Trophoblast cell (in vitro differentiated cells and primary cell): Measurements from ENCODE around the gene SERPINA1.

Experiments used
- DNase-seq, 2 donors: peaks; one replicate each; pipeline ENCODE4 v3.0.0-alpha.2; 2016
- H2AFZ ChIP-seq: 2 replicates; pipeline ENCODE4 v1.6.1; 2013; ENCODE audit warnings: low read length, moderate library complexity, mild to moderate bottlenecking; ENCODE audit not compliant: insufficient read depth, poor library complexity
- H2AK5ac ChIP-seq: 2 replicates; pipeline ENCODE4 v1.6.1; 2013; ENCODE audit warnings: mild to moderate bottlenecking, low read length
- H2BK120ac ChIP-seq: 2 replicates; pipeline ENCODE4 v1.6.1; 2013; ENCODE audit warnings: low read length, mild to moderate bottlenecking, moderate library complexity; ENCODE audit not compliant: insufficient read depth, poor library complexity
- H2BK12ac ChIP-seq: 2 replicates; pipeline ENCODE4 v1.6.1; 2013; ENCODE audit warnings: mild to moderate bottlenecking, low read length, moderate library complexity
- H2BK5ac ChIP-seq: 2 replicates; pipeline ENCODE4 v1.6.1; 2013; ENCODE audit warnings: low read length, low read depth, moderate library complexity, mild to moderate bottlenecking; ENCODE audit not compliant: poor library complexity
- H3K14ac ChIP-seq: 2 replicates; pipeline ENCODE4 v1.6.1; 2013; ENCODE audit warnings: mild to moderate bottlenecking, low read length
- H3K18ac ChIP-seq: 2 replicates; pipeline ENCODE4 v1.6.1; 2013; ENCODE audit warnings: mild to moderate bottlenecking, low read length
- H3K23ac ChIP-seq: 2 replicates; pipeline ENCODE4 v1.6.1; 2013; ENCODE audit warnings: low read length
- H3K27ac ChIP-seq: 2 replicates; pipeline ENCODE4 v1.5.1; 2013; ENCODE audit warnings: low read depth, mild to moderate bottlenecking, inconsistent platforms, low read length, moderate library complexity
- H3K27me3 ChIP-seq: 2 replicates; pipeline ENCODE4 v1.6.1; 2013; ENCODE audit warnings: inconsistent platforms, mild to moderate bottlenecking, low read length, moderate library complexity; ENCODE audit not compliant: insufficient read depth
- H3K36me3 ChIP-seq, 2 experiments: 1 replicate in 1 of 2; 2 replicates in 1 of 2; pipeline ENCODE4 v1.6.1; 2013; ENCODE audit warnings: low read length in 2 of 2, mild to moderate bottlenecking in 2 of 2, moderate library complexity in 1 of 2; ENCODE audit not compliant: insufficient read depth in 2 of 2, control insufficient read depth in 1 of 2
- H3K4ac ChIP-seq: 2 replicates; pipeline ENCODE4 v1.6.1; 2013; ENCODE audit warnings: low read depth, mild to moderate bottlenecking, low read length, moderate library complexity
- H3K4me1 ChIP-seq, 2 experiments: 1 replicate in 1 of 2; 2 replicates in 1 of 2; pipeline ENCODE4 v1.6.1; 2013; ENCODE audit warnings: low read length in 2 of 2, mild to moderate bottlenecking in 2 of 2, moderate library complexity in 1 of 2; ENCODE audit not compliant: insufficient read depth in 2 of 2, control insufficient read depth in 1 of 2
- H3K4me2 ChIP-seq: 2 replicates; pipeline ENCODE4 v1.6.1; 2013; ENCODE audit warnings: inconsistent platforms, mild to moderate bottlenecking, low read length, moderate library complexity
- H3K4me3 ChIP-seq: 2 replicates; pipeline ENCODE4 v1.5.1; 2013; ENCODE audit warnings: mild to moderate bottlenecking, low read depth, low read length, inconsistent platforms
- H3K79me1 ChIP-seq: one replicate; pipeline ENCODE4 v1.6.1; 2013; ENCODE audit warnings: low read length
- H3K79me2 ChIP-seq: 2 replicates; pipeline ENCODE4 v1.6.1; 2013; ENCODE audit warnings: low read length, mild to moderate bottlenecking; ENCODE audit not compliant: control insufficient read depth, insufficient read depth, poor library complexity
- H3K9ac ChIP-seq: 2 replicates; pipeline ENCODE4 v1.6.1; 2013; ENCODE audit warnings: mild to moderate bottlenecking, low read length
- H3K9me3 ChIP-seq: 2 replicates; pipeline ENCODE4 v1.6.1; 2013; ENCODE audit warnings: low read depth, mild to moderate bottlenecking, control low read depth, inconsistent platforms, low read length; ENCODE audit not compliant: insufficient read depth
- H4K12ac ChIP-seq: 2 replicates; pipeline ENCODE4 v1.6.1; 2013; ENCODE audit warnings: low read depth, mild to moderate bottlenecking, low read length, moderate library complexity
- H4K8ac ChIP-seq: 2 replicates; pipeline ENCODE4 v1.6.1; 2013; ENCODE audit warnings: low read depth, mild to moderate bottlenecking, low read length, moderate library complexity
- H4K91ac ChIP-seq: one replicate; pipeline ENCODE4 v1.6.1; 2013; ENCODE audit warnings: low read depth, mild to moderate bottlenecking, low read length, moderate library complexity
- whole genome bisulfite sequencing: extraction: QIAGEN DNeasy Blood & Tissue Kit; methylation state at CpG from one replicate; pipeline ENCODE4 v1.1.7; 2013; ENCODE audit warnings: missing lambda C conversion rate; ENCODE audit not compliant: insufficient read length, insufficient coverage; ENCODE audit errors: extremely low coverage; 5-methylcytosine and 5-hydroxymethylcytosine counted together

Gene SERPINA1

DNA sequence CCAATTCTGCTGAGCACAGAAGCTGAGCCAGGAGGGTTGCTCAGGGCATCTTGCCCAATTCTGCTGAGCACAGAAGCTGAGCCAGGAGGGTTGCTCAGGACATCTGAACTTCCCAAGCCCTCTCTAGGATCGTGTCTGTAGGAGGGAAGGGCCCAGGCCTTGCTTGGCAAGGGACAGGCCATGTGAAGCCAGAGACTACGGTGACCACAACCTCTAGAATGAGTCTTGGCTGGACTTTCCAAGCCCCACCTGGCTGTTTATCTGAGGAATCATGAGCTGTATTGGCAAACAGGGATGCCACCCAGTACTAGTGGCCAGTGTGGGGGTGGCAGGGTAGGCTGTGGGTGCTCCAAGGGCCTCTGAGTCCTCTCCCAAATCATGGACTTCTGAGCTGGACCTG is 57.5 kb downstream of the SERPINA1 start:
- WGBS = no CpG with 5 or more reads among the region's 2 CpGs

GRCh38 chr14:94330432-94330831 is 58.0 kb downstream of the SERPINA1 start:
- no peak overlapping the region for H2BK12ac ChIP-seq
- no peak overlapping the region for H3K23ac ChIP-seq
- H3K4ac ChIP-seq = no peak overlapping the region
- H2AK5ac ChIP-seq = no peak overlapping the region
- WGBS = no CpG with 5 or more reads among the region's 3 CpGs
- no peaks in the 10 kb centered on the region for H3K4me1 ChIP-seq
- H3K9ac ChIP-seq = no peak overlapping the region
- H3K79me2 ChIP-seq = no peaks in the 10 kb centered on the region
- no peak overlapping the region for H2AFZ ChIP-seq
- no peaks in the 10 kb centered on the region for H3K9me3 ChIP-seq
- H2BK120ac ChIP-seq = no peak overlapping the region
- no peak overlapping the region for H3K4me2 ChIP-seq
- H3K79me1 ChIP-seq = no peaks in the 10 kb centered on the region
- H4K8ac ChIP-seq = no peak overlapping the region
- no peak overlapping the region for H3K27ac ChIP-seq
- H3K4me3 ChIP-seq = no peak overlapping the region
- no peak overlapping the region for H2BK5ac ChIP-seq
- no peak overlapping the region for H4K91ac ChIP-seq
- no peak overlapping the region for H3K14ac ChIP-seq
- no peak overlapping the region for H4K12ac ChIP-seq
- DNase-seq = no peak
- no peaks in the 10 kb centered on the region for H3K36me3 ChIP-seq
- H3K18ac ChIP-seq = no peak overlapping the region
- H3K27me3 ChIP-seq = no peaks in the 10 kb centered on the region

More for the DNA sequence above, 57.5 kb downstream of the SERPINA1 start:
- H3K36me3 ChIP-seq = no peaks in the 10 kb centered on the region
- H2AFZ ChIP-seq = no peak overlapping the region
- H3K23ac ChIP-seq = no peak overlapping the region
- H3K4me3 ChIP-seq = no peak overlapping the region
- no peak overlapping the region for H4K8ac ChIP-seq
- no peak overlapping the region for H2BK5ac ChIP-seq
- H3K79me2 ChIP-seq = no peaks in the 10 kb centered on the region
- no peaks in the 10 kb centered on the region for H3K79me1 ChIP-seq
- H3K27ac ChIP-seq = no peak overlapping the region
- H3K18ac ChIP-seq = no peak overlapping the region
- H4K12ac ChIP-seq = no peak overlapping the region
- H2BK12ac ChIP-seq = no peak overlapping the region
- no peak for DNase-seq
- H3K4ac ChIP-seq = no peak overlapping the region
- H4K91ac ChIP-seq = no peak overlapping the region
- H3K27me3 ChIP-seq = no peaks in the 10 kb centered on the region
- no peaks in the 10 kb centered on the region for H3K4me1 ChIP-seq
- H3K14ac ChIP-seq = no peak overlapping the region
- H2BK120ac ChIP-seq = no peak overlapping the region
- H3K9me3 ChIP-seq = no peaks in the 10 kb centered on the region
- H2AK5ac ChIP-seq = no peak overlapping the region
- no peak overlapping the region for H3K9ac ChIP-seq
- H3K4me2 ChIP-seq = no peak overlapping the region

DNA sequence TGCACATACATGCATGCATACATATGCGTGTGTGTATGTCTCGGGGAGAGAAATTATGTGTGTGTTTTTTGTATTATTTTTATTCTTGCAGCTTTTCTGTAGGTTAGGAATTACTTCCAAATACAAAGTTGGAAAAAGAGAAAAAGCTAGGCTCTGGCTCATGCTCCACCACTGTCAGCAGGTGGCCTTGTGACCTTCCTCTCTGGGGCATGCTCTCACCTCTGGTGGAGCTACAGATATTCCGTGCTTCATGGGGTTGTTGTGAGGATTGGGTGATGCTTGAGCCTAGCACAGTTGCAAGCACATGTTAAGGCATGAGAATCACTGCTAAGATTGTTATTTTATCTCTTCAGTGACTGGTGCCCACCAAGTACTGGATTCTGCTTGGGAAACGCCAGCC is 58.5 kb downstream of the SERPINA1 start:
- H3K79me1 ChIP-seq = no peaks in the 10 kb centered on the region
- H3K9ac ChIP-seq = no peak overlapping the region
- H2BK12ac ChIP-seq = no peak overlapping the region
- no peaks in the 10 kb centered on the region for H3K79me2 ChIP-seq
- H3K23ac ChIP-seq = no peak overlapping the region
- no peak overlapping the region for H3K4ac ChIP-seq
- no peak overlapping the region for H3K14ac ChIP-seq
- H3K36me3 ChIP-seq = no peaks in the 10 kb centered on the region
- H2BK120ac ChIP-seq = no peak overlapping the region
- no peaks in the 10 kb centered on the region for H3K9me3 ChIP-seq
- H2BK5ac ChIP-seq = no peak overlapping the region
- no peak overlapping the region for H3K4me3 ChIP-seq
- DNase-seq = no peak
- WGBS = no CpG with 5 or more reads among the region's 4 CpGs
- H4K8ac ChIP-seq = no peak overlapping the region
- no peaks in the 10 kb centered on the region for H3K4me1 ChIP-seq
- H3K18ac ChIP-seq = no peak overlapping the region
- H2AFZ ChIP-seq = no peak overlapping the region
- H4K12ac ChIP-seq = no peak overlapping the region
- no peaks in the 10 kb centered on the region for H3K27me3 ChIP-seq
- no peak overlapping the region for H4K91ac ChIP-seq
- H2AK5ac ChIP-seq = no peak overlapping the region
- H3K4me2 ChIP-seq = no peak overlapping the region
- H3K27ac ChIP-seq = no peak overlapping the region

GRCh38 chr14:94328196-94328595 is 60.2 kb downstream of the SERPINA1 start:
- DNase-seq = no peak
- H4K8ac ChIP-seq = no peak overlapping the region
- no peak overlapping the region for H4K91ac ChIP-seq
- H3K9me3 ChIP-seq = no peaks in the 10 kb centered on the region
- no CpG with 5 or more reads among the region's 2 CpGs for WGBS
- no peaks in the 10 kb centered on the region for H3K4me1 ChIP-seq
- no peak overlapping the region for H3K4ac ChIP-seq
- no peak overlapping the region for H3K18ac ChIP-seq
- H3K36me3 ChIP-seq = no peaks in the 10 kb centered on the region
- no peak overlapping the region for H3K4me2 ChIP-seq
- H3K4me3 ChIP-seq = no peak overlapping the region
- H2AFZ ChIP-seq = no peak overlapping the region
- no peak overlapping the region for H3K9ac ChIP-seq
- H3K23ac ChIP-seq = no peak overlapping the region
- no peak overlapping the region for H2BK5ac ChIP-seq
- no peaks in the 10 kb centered on the region for H3K27me3 ChIP-seq
- no peak overlapping the region for H2BK120ac ChIP-seq
- H4K12ac ChIP-seq = no peak overlapping the region
- no peaks in the 10 kb centered on the region for H3K79me1 ChIP-seq
- no peak overlapping the region for H3K14ac ChIP-seq
- no peak overlapping the region for H2AK5ac ChIP-seq
- no peak overlapping the region for H3K27ac ChIP-seq
- H2BK12ac ChIP-seq = no peak overlapping the region
- no peaks in the 10 kb centered on the region for H3K79me2 ChIP-seq
